ENCODE results near the gene FZD4. TPM values are rescaled to one million over a fixed set of nuclear protein-coding genes. Genes with fewer than 3 reads are reported as not detected.

The FZD4 gene
- total RNA-seq, 2 experiments from 2014 or later = 0.38 to 0.42 TPM

Other genes starting within 250 kb of the FZD4 start
- under 1 TPM; 0.35 to 0.38 TPM for gene PRSS23, start 154.9 kb downstream of the FZD4 start, total RNA-seq
- 10 to 100 TPM; 21.8 to 24.8 TPM for gene TMEM135, start 82.5 kb upstream of the FZD4 start, total RNA-seq